NCI-H2107 (cell line): ENCODE measurements around the gene CRTC1.
"Not testable (repeated sequence)": the region's sequence is repeated elsewhere in the genome, so short reads cannot be mapped to it uniquely, and the experiment has no call there.

Source experiments
- DNase-seq: peaks from one replicate; lab custom pipeline; 2025; lab: John Stamatoyannopoulos, UW

Gene CRTC1

GRCh38 chr19:18730885-18731513 is 47.5 kb downstream of the CRTC1 start:
- no peak for DNase-seq

GRCh38 chr19:18731562-18732008 is 48.1 kb downstream of the CRTC1 start:
- no peak for DNase-seq

- no peak for DNase-seq
Measured at GRCh38 chr19:18733196-18733647, 49.7 kb downstream of the CRTC1 start.

- DNase-seq: not testable (repeated sequence)
Measured at GRCh38 chr19:18733762-18734332, 50.4 kb downstream of the CRTC1 start.

GRCh38 chr19:18735324-18735723 is 51.8 kb downstream of the CRTC1 start:
- no peak for DNase-seq

GRCh38 chr19:18735752-18736151 is 52.3 kb downstream of the CRTC1 start:
- DNase-seq: no peak

- no peak for DNase-seq
Measured at GRCh38 chr19:18736415-18737336, 53.2 kb downstream of the CRTC1 start.

GRCh38 chr19:18737337-18737953 is 54.0 kb downstream of the CRTC1 start:
- DNase-seq: no peak

- DNase-seq: no peak
Measured at GRCh38 chr19:18737954-18738351, 54.5 kb downstream of the CRTC1 start.

GRCh38 chr19:18738961-18739690 is 55.6 kb downstream of the CRTC1 start:
- DNase-seq: no peak

- DNase-seq: no peak
Measured at GRCh38 chr19:18741124-18742121, 57.9 kb downstream of the CRTC1 start.

GRCh38 chr19:18742324-18742723 is 58.8 kb downstream of the CRTC1 start:
- no peak for DNase-seq

- no peak for DNase-seq
Measured at GRCh38 chr19:18742838-18743783, 59.6 kb downstream of the CRTC1 start.

GRCh38 chr19:18743784-18744418 is 60.4 kb downstream of the CRTC1 start:
- DNase-seq: no peak

GRCh38 chr19:18745012-18745735 is 61.7 kb downstream of the CRTC1 start:
- no peak for DNase-seq

GRCh38 chr19:18745931-18746330 is 62.5 kb downstream of the CRTC1 start:
- no peak for DNase-seq

GRCh38 chr19:18746401-18747325 is 63.2 kb downstream of the CRTC1 start:
- no peak for DNase-seq
